HG03097 (cell line): ENCODE results near the gene TSSK6.

ENCODE experiments used
- ATAC-seq: cut with Tn5 transposase; IDR thresholded peaks from one replicate; pipeline ENCODE4 v1.9.1; 2021; ENCODE audit not compliant: unreplicated experiment, low FRiP score

Gene TSSK6

DNA sequence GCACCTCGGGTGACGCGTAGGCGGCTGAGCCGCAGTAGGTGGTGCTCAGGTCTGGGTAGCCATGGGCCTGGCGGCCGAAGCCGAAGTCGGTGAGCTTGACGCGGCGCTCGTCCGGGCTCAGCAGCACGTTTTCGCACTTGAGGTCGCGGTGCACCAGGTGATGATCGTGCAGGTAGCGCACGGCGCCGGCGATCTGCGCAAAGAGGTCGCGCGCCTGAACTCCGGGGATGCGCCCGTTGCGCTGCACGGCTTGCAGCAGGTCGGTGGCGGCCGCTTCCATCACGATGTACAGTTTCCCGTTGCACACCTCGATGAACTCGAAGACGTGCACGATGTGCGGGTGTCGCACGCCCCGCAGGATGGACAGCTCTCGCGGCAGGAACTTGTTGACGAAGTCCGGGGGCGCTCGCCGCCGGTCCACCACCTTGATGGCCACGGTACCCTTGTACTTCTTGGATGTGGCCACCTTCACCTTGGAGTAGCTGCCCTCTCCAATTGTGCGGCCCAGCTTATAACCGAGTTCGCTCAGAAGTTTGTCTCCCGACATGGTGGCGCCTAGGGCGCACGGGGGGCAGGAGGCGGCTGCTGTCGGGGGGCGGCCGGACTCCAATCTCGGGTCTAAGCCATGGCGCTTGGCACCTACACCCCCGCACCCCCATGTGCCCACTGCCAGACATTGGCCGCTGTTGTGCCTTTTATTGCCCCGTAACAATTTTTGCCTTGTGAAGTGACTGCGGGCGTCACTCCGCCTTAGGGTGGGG is at the start of gene TSSK6:
Gene TSSK6, minus strand, starts transcription at position 668 of the 761 bp plus-strand sequence. Its CDS starts 121 bp downstream, at position 547.
- ATAC-seq: no peak

DNA sequence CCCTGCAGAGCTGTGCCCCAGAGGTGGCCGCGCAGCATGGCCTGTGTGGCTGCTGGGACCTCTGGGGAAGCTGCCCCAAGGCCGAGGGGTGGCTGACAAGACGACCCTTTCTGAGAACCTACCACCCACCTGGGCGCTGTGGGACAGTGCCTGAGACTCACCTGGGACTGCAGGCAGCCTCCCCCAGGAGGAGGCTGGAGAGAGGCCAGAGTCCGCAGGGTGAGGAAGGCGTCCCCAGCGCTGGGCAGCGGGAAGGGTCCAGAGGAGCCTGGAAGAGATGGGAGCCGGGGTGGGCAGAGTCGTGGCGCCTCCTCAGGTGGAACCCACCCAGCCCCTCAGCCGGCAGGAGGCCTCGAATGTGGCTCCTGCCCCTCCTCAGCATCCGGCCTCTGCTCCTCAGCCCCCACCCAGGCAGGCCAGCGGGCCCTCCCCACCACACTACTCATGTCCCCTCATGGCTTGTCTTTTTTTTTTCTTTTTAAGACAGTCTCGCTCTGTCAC is 48.0 kb upstream of the TSSK6 start:
- ATAC-seq: no peak

DNA sequence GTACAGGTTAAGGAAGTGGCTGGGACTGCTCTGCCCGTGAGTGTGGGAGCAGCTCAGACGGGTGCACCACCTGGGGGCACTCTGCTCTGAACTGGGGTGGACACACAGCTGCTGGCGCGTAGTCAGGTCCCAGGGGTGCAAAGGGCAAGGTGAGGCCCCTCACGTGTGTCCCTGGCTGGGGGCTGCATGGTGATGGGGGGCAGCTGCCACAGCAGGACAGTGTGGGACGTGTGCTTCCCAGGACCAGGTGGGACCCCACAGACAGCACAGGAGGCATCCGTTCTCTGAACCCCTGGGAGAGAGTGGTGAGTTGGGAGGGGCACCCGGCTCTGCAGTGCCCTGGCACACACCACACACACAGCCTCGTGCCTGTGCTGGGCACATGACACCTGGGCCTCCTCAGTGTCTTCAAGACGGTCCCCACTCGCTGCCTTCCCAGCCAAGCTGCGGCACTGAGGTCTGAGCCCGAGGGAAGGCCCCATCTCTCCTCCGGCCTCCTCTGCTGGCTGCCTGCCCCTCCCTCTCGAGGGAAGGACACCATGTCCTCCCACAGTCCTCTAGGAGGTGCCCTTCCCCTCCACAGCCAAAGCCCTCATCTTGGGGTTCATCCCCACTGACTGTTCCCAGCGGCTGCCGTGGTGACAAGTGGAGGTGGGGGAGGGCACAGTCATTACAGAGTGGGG is 47.5 kb upstream of the TSSK6 start:
- ATAC-seq: no peak

DNA sequence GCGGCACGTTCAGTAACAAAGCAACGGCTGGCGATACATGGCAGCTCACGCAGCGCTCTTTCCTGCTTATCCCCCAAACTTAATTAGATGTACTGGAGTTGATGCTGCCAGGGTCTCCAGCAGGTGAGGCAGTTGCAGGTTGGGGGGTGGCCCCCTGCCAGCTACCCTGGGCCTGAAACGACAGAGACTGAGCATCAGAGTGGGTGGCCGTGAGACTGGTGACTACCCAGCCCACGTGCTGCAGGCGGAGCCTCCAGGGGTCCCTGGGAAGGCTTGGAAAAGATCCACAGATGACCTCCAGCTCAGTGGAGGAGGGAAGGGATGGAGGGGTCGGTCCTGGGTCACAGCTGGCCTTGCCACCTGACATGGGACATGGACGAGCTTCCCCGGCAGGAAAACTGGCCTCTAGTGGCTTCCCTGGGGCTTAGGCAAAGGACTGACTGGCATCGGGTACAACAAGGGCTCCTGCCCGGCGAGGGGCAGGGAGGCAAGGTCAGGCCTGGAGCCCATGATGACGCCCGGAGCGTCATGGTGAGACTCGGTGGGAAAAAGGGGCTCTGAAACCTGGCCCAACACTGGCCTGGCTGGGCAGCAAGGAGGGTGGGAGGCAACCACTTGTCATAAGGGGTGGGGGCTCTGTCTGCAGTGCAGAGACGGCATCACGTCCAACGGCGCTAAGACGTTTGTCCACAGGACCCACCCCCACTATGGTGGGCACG is 46.8 kb upstream of the TSSK6 start:
- no peak for ATAC-seq

DNA sequence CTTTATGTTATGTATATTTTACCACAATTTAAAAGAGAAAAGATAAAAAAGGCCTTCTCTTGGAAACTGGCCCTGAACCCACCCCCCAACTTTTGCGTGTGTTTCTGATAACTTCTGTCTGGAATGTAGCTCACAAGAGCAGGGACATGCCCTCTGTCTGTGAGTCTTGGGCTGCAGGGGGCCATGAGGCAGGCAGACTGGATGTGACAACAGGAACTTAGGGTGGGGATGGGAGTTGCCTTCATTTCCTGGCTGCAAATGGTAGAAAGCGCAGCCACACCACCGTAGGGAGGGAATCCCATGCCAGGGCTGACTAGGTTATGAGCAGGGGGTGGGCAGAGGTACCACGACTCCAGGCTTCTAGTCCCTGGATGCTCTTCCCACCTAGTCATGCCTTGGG is 44.6 kb upstream of the TSSK6 start:
- no peak for ATAC-seq

DNA sequence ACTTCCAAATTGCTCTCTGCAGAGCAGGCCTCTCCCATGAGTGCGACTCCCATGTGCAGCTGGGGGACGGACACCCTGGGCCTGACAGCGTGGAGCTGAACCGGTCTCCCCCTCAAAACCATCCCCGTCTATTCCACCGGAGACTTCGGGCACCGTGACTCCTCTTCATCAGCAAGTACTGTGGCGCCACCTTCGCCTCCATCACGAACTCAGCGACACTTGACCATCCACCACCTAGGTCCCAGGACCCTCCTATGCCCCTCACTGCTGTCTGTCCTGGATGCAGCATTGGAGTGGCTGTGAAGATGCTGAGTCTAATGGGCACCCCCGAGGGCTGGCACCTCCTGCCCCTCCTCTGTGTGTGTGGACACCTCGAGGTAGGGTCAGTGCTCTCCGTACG is 43.3 kb upstream of the TSSK6 start:
- no peak for ATAC-seq

DNA sequence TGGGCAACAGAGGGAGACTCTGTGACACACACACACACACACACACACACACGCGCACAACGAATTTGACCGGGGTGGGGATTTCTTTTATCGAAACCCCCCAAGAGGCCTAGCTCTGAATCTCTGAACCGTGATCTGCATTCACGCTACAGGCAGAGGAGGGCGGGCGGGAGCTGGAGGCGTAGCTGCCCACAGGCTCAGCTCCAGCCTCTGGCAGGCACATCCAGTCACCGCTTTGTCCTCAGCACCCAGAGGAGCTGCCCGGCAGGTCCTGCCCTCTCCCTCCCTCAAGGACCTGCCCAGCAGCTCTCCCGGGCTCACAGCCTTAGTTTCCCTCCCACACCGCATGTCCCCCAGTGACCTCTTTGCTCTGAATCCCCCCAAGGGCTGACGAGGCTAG is 42.7 kb upstream of the TSSK6 start:
- no peak for ATAC-seq

DNA sequence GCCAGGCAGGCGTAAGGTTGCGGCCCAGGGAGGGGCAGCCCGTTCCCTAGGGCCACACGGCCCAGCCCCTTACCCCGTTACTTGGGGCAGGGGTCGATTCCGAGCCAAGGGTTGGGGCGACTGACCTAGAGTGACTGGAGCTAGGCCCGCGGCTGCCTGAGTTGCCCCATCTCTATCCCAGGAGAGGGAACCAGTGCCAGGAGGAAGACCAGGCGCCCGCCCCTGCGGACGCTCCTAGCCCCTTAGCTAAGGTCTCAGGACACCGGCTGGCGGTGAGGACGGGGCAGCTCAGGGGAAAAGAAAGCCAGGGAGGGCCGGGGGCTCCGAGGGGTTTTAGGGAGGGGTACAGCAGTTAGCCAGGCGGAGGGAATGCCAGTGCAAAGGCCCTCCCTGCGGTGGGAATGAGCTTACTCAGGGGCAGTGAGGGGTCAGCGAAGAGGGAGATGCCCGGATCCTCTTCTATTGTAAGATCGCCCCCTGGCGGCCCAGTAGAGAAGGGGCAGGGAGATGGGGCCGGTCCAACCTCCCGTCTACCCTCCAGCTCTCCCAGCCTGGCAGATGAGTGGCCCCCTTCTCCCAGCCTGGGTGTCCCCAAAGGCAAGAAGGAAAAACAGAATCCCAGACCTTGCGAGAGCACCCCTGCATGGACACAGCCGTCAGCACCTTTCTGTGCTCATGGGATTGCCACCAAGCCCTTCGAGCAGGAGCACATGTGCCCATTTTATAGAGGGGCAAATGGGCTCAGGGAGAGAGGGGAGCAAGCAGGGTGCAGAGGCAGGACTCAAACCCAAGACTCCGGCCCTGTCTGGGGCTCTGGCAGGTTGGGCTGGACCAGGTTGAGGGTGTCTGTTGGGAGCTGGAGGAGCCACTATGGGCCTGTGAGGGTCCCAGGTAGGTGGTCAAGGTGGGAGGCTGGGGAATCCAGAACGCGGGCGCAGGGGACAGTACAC is 39.0 kb upstream of the TSSK6 start:
- no peak for ATAC-seq

DNA sequence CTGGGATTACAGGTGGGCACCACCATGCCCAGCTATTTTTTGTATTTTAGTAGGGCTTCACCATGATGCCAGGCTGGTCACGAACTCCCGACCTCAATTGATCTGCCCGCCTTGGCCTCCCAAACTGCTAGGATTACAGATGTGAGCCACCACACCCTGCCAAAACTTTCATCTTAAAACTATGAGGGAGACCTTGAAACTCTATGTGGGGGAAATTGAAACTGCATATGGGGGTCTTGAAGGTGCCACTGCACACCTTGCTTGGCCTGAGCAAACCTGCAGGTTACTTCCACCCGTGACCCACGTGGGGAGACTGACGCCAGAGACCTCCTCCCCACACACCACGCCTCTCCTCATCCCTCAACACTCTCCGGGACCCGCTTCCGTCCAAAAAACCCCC is 38.3 kb upstream of the TSSK6 start:
- ATAC-seq: no peak

DNA sequence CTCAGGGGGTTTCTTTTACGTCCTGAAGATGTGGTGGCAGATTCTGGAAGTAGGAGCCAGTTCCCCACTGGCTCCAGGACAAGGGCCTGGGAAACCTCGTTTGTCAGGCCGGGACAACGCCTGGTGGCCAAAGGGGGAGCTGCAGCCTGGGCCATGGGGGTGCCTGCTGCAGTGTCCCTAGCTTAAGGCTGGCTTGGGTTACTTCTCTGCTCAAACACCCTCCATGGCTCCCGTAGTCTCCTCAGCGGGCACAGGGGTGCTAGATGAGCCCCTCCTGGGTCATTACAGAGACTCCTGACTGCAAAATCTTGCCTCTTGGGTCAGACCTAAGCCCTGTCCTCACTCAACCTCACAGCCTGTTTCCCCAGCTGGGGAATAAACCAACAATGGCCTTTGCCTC is 37.5 kb upstream of the TSSK6 start:
- ATAC-seq: no peak

DNA sequence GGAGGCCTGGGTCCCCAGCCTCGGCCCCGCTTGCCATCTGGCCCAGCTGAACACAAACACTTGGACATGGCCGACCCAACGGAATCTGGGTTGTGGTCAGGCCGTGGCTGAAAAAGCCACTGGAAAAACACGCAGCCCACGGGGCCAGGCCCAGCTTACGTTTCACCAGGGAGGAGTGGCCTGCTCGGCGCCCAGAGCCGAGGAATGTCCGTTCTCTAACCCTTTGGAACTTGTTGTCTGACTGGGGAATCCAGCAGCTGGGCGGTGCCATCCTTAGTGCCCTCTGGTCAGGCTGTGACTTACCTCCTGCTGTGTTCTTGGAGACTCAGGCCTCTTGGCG is 36.5 kb upstream of the TSSK6 start:
- ATAC-seq: no peak

DNA sequence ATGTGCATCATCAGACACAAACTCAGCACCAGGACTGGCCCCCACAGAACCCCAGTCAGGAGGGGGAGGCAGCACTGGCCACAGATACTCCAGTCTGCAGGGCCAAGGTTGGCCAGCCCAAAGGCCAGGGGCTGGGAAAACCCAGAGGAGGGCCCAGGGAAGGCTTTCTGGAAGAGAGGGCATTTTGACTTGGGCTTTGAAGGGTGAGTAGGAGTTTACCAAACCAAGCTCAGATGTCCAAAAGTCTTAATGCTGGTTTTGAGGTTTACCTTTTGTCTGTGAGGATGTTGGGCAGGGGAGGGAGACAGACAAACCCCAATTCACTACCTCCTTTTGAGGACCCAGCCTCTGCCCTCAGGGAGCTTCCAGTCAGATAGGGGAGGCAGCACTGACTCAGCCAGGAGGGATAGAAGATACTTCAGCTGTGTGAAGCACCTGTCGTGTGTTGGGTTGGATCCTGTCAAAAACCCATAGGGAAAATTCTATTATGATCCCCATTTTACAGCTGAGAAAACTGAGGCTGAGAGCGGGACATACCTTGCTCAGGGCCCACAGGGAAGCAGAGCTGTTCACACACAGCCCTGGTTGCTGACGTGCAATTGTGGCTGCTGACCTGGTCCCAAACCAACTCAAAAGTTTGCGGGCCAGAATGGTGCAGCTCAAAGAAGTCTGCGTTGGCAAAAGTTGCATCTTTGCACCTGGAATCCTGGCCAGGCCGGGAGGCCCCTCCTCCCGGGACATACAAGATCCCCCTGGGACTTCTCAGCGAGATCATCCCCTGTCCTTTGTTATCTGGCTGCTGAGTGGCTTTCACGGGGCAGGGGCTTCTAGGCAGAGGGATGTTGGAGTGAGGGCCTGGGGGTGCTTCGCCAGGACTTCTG is 35.9 kb upstream of the TSSK6 start:
- ATAC-seq: no peak

DNA sequence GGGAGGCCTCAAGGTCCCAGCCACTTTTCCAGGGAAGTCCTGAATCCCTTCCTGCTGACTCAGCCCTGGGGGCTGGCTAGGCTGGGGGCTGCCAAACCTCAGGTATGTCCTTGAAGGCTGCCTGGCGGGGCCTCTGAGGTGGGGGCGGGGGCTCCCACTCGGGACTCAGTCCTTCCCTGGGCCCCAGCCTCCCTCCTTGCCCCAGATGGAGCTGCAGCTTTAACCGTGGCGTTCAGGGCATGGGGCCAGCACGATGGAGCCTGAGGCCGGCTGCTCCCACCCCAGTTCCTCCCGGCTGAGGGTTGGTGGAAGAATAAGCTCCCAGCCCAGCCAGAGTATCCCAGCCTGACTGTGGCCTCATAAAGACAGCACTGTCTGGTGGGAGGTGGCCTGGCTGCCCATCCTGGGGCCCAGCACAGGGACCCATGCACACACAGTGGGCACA is 35.2 kb upstream of the TSSK6 start:
- no peak for ATAC-seq

DNA sequence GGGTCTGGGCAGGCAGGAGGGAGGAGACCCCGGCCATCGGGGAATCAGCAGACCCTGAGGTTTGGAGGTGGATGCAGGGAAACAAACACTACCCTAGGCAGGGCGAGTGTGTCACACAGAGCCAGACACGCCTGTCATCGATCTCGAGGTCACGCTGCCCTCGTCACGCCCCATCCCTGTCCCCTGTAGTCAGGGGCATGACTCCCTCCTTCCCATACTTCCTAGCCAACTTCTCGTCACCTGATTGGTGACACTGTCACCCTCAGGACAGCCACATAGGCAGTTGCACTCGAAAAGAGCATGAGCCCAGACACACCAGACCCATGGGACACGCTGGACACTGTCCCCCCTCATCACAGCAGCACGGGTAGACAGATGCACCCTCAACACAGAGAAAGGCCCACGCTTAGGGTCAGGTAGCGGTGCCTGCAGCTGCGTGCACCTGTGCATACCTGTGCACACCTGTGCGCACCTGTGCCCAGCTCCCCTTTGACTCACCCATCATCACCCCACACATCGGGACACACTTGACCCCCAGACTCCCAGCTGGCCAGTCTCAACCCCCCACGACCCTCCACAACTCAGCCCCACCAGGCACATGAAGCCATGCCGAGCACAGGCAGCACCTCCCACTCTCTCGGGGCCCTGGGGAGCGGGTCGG is 34.6 kb upstream of the TSSK6 start:
- ATAC-seq: no peak

DNA sequence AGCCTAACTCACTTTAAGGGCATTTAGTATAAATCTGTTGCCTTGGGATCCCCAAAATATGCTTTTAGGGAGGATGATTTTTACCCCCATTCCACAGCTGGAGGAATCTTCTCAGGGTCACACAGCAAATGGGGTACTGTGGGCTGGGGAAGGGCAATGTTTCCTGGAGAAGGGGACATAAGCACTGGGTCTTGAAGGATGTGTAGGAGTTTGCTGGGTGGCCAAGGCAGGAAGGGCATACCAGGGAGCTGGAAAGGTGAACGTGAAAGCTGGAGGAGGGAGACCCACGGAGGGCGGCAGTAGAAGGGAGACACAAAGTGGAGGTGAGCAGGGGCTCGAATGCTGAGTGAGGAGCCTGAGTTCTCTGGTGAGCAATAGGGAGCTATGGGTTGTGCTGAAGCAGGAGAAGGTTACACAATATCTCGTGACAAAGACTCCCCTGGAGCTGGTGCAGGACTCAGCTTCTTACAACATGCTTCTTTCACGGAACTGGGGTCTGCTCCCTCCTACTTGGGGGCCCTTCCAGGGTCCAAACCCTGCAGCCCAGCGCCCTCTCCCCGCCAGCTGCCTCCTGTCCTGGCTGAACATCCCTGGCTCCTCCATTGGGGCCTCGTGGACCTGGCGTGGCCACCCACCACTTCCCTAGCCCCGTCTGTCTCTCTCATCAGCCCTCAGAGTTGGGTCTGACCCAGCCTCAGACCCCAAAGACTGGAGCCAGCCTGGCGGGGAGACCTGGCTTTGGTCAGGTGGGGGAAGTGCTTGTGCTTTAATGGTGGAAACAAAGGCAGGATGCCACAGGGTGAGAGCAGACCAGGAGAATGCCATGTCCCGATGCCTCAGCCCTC is 33.8 kb upstream of the TSSK6 start:
- ATAC-seq: no peak

DNA sequence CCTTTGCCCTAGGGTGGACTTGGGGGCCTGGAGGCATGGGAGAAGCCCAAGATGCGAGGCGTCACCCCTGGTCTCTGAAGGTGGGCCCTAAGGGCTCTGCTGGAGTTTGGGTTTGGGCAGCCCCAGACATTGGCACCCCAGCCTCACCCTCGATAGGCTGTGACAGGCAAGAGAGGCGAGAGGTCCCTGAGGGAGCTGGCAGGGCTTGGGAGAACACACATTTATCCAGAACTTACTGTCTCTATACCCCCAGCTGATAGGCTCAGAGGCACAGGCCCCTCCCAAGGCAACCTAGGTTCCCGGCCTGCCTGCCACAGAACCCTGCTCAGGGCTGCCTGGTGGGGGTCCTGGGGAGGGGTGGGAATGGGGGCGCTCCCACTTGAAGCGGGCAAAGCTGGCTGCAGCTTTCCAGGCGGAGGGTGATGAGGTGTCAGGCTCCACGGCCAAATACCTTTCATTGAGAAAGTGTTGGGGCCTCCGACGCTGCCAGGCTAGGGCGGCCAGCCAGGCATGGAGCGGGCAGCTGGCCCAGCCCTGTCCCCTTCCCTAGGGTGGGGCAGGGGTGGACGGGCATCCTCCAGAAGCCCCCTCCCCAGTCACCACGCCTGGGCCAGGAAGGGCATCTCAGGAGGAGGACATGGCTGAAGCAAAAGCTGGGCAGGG is 32.5 kb upstream of the TSSK6 start:
- no peak for ATAC-seq

DNA sequence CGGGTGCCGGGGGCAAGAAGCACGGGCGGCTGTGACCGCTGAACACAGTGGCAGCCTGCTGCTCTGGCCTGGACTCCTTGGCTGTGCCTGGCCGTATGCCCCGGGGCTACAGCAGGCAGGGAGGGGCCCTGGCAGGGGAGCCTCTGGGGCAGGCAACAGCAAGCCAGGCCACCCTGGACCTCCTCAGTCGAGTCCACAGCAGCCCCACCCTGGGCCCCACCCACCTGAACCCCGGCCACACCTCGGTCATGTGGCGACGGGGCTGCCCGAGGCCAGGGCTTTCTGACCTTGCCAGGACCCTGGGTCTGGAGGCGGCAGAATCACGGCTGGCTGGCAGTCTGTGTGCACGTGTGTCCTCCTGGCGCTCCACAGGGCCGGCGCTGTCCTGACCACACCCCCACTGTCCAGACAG is 31.4 kb upstream of the TSSK6 start:
- no peak for ATAC-seq

DNA sequence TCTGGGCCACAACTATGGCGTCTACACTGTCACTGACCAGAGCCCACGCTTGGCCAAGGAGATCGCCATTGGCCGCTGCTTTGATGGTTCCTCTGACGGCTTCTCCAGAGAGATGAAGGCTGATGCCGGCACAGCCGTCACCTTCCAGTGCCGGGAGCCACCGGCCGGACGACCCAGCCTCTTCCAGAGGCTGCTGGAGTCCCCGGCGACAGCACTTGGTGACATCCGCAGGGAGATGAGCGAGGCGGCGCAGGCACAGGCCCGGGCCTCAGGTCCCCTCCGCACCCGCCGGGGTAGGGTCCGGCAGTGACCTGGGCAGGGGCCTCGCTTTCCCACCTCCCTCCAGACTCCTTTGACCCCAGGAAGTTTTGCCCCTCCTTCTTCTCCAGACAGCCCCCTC is 30.4 kb upstream of the TSSK6 start:
- ATAC-seq: no peak
